H9 (cell line): ENCODE data around the gene CCT2. TPM values are rescaled to one million over a fixed set of nuclear protein-coding genes. Genes with fewer than 3 reads are reported as not detected.

Experiments
- DNase-seq: peaks from one replicate; pipeline ENCODE4 v3.0.0-alpha.2; 2017
- H2AFZ ChIP-seq: one replicate; pipeline ENCODE4 v1.6.1; 2013; ENCODE audit warnings: mild to moderate bottlenecking, low read length, control low read depth, moderate library complexity
- H2AK5ac ChIP-seq: 2 replicates; pipeline ENCODE4 v1.6.1; 2013; ENCODE audit warnings: low read length, control low read depth, mixed read lengths; ENCODE audit not compliant: insufficient read length
- H2BK120ac ChIP-seq: one replicate; pipeline ENCODE4 v1.6.1; 2013; ENCODE audit warnings: low read depth, mild to moderate bottlenecking, low read length, control low read depth, inconsistent platforms; ENCODE audit not compliant: poor library complexity, severe bottlenecking
- H2BK12ac ChIP-seq: 2 replicates; pipeline ENCODE4 v1.6.1; 2013; ENCODE audit warnings: low read length, control low read depth, mixed read lengths, low read depth; ENCODE audit not compliant: insufficient read length
- H2BK15ac ChIP-seq: 2 replicates; pipeline ENCODE4 v1.6.1; 2013; ENCODE audit warnings: low read depth, low read length, control low read depth
- H2BK20ac ChIP-seq: one replicate; pipeline ENCODE4 v1.6.1; 2013; ENCODE audit warnings: low read depth, mild to moderate bottlenecking, low read length, control low read depth, inconsistent platforms; ENCODE audit not compliant: poor library complexity, severe bottlenecking
- H2BK5ac ChIP-seq: 2 replicates; pipeline ENCODE4 v1.6.1; 2013; ENCODE audit warnings: low read length, control low read depth, mixed read lengths; ENCODE audit not compliant: insufficient read length
- H3K14ac ChIP-seq: 2 replicates; pipeline ENCODE4 v1.6.1; 2013; ENCODE audit warnings: low read length, control low read depth; ENCODE audit not compliant: insufficient read depth
- H3K18ac ChIP-seq: 2 replicates; pipeline ENCODE4 v1.6.1; 2013; ENCODE audit warnings: low read depth, mild to moderate bottlenecking, mixed read lengths, low read length, control low read depth; ENCODE audit not compliant: insufficient read length
- H3K23ac ChIP-seq: 2 replicates; pipeline ENCODE4 v1.6.1; 2013; ENCODE audit warnings: low read length, control low read depth, mixed read lengths, low read depth; ENCODE audit not compliant: insufficient read length
- H3K23me2 ChIP-seq: 2 replicates; pipeline ENCODE4 v1.6.1; 2013; ENCODE audit warnings: low read depth, mild to moderate bottlenecking, mixed read lengths, low read length, control low read depth; ENCODE audit not compliant: insufficient read length, poor library complexity, severe bottlenecking
- H3K27ac ChIP-seq: 2 replicates; pipeline ENCODE4 v1.5.1; 2013; ENCODE audit warnings: low read length, control low read depth, mixed read lengths, low read depth; ENCODE audit not compliant: insufficient read length
- H3K27me3 ChIP-seq: 2 replicates; pipeline ENCODE4 v1.6.1; 2013; ENCODE audit warnings: low read length, control low read depth, inconsistent platforms; ENCODE audit not compliant: insufficient read depth
- H3K4ac ChIP-seq: 2 replicates; pipeline ENCODE4 v1.6.1; 2013; ENCODE audit warnings: low read depth, mild to moderate bottlenecking, control low read depth, inconsistent platforms, low read length, moderate library complexity
- H3K4me1 ChIP-seq: 2 replicates; pipeline ENCODE4 v1.6.1; 2013; ENCODE audit warnings: low read length, control low read depth, inconsistent platforms; ENCODE audit not compliant: insufficient read depth
- H3K4me2 ChIP-seq: 2 replicates; pipeline ENCODE4 v1.6.1; 2013; ENCODE audit warnings: low read length, control low read depth, mixed read lengths; ENCODE audit not compliant: insufficient read length, insufficient read depth
- H3K56ac ChIP-seq: 2 replicates; pipeline ENCODE4 v1.6.1; 2013; ENCODE audit warnings: low read depth, mild to moderate bottlenecking, mixed read lengths, low read length, control low read depth; ENCODE audit not compliant: insufficient read length
- H3K79me1 ChIP-seq: 2 replicates; pipeline ENCODE4 v1.6.1; 2013; ENCODE audit warnings: low read depth, mild to moderate bottlenecking, moderate library complexity, low read length, control low read depth, inconsistent platforms; ENCODE audit not compliant: insufficient read depth, poor library complexity, severe bottlenecking
- H3K79me2 ChIP-seq: 2 replicates; pipeline ENCODE4 v1.6.1; 2013; ENCODE audit warnings: low read length, control low read depth, inconsistent platforms; ENCODE audit not compliant: insufficient read depth
- H3K9ac ChIP-seq: 2 replicates; pipeline ENCODE4 v1.6.1; 2013; ENCODE audit warnings: low read length, control low read depth, mixed read lengths; ENCODE audit not compliant: insufficient read length; ENCODE audit errors: extremely low read depth
- H3K9me3 ChIP-seq: one replicate; pipeline ENCODE4 v1.6.1; 2013; ENCODE audit warnings: low read depth, low read length, inconsistent platforms; ENCODE audit not compliant: control insufficient read depth
- H3T11ph ChIP-seq: one replicate; pipeline ENCODE4 v1.6.1; 2013; ENCODE audit warnings: mild to moderate bottlenecking, low read length, control low read depth, inconsistent platforms
- H4K20me1 ChIP-seq: one replicate; pipeline ENCODE4 v1.6.1; 2013; ENCODE audit not compliant: control insufficient read depth, insufficient read length, insufficient read depth
- H4K5ac ChIP-seq: 2 replicates; pipeline ENCODE4 v1.6.1; 2013; ENCODE audit warnings: low read depth, mild to moderate bottlenecking, mixed read lengths, low read length, control low read depth; ENCODE audit not compliant: insufficient read length
- H4K8ac ChIP-seq: replicated peaks from 2 replicates; pipeline ENCODE4 v1.6.1; 2013; ENCODE audit warnings: low read length, control low read depth, mixed read lengths, low read depth; ENCODE audit not compliant: insufficient read length
- H4K91ac ChIP-seq: 2 replicates; pipeline ENCODE4 v1.6.1; 2013; ENCODE audit warnings: low read depth, mild to moderate bottlenecking, moderate library complexity, mixed read lengths, low read length, control low read depth; ENCODE audit not compliant: insufficient read length
- H3K27ac Mint-ChIP-seq, 3 experiments: 2 replicates in 2 of 3; 3 replicates in 1 of 3; pipeline ENCODE4 v1.8.0; 2020 to 2021; ENCODE audit warnings: mixed read lengths in 3 of 3, mild to moderate bottlenecking in 1 of 3, moderate library complexity in 1 of 3
- H3K27me3 Mint-ChIP-seq: 2 replicates; pipeline ENCODE4 v1.8.0; 2021; ENCODE audit warnings: low read depth, mild to moderate bottlenecking, moderate library complexity, mixed read lengths
- H3K36me3 Mint-ChIP-seq, 3 experiments: 2 replicates in 2 of 3; 3 replicates in 1 of 3; pipeline ENCODE4 v1.8.0; 2020 to 2021; ENCODE audit warnings: low read depth in 3 of 3, mixed read lengths in 3 of 3; ENCODE audit not compliant: insufficient read depth in 1 of 3
- H3K4me1 Mint-ChIP-seq, 2 experiments: 2 replicates each; pipeline ENCODE4 v1.8.0; 2020; ENCODE audit warnings: mixed read lengths in 2 of 2
- H3K4me3 Mint-ChIP-seq, 2 experiments: 2 replicates in 1 of 2; 3 replicates in 1 of 2; pipeline ENCODE4 v1.8.0; 2020 to 2021; ENCODE audit warnings: mild to moderate bottlenecking in 2 of 2, mixed read lengths in 2 of 2, moderate library complexity in 1 of 2
- H3K9me3 Mint-ChIP-seq, 2 experiments: 2 replicates in 1 of 2; 3 replicates in 1 of 2; pipeline ENCODE4 v1.8.0; 2020; ENCODE audit warnings: mild to moderate bottlenecking in 2 of 2, mixed read lengths in 2 of 2, moderate library complexity in 1 of 2
- CTCF ChIP-seq: fragments of 200-600 bp; sonication (generic); conservative IDR thresholded peaks from 3 replicates; pipeline ENCODE4 v1.8.0; 2021; ENCODE audit warnings: antibody characterized with exemption, mild to moderate bottlenecking
- total RNA-seq: library from RNA; stranded (reverse); gene quantifications from 2 replicates; pipeline ENCODE4 v1.2.1, GENCODE V29; 2021

CCT2 gene
- total RNA-seq, 1 experiment from 2014 or later, result 405 TPM

GRCh38 chr12:69613351-69613750 lies 28.1 kb downstream of the CCT2 start:
- no peak overlapping the region for H3K27ac ChIP-seq
- no peaks in the 10 kb centered on the region for H3K79me1 ChIP-seq
- Mint-ChIP-seq H3K36me3 (no peaks in the 10 kb centered on the region), H3K27me3 (no peaks in the 10 kb centered on the region; the same call in 1 of the 2 replicates), H3K9me3 (no peaks in the 10 kb centered on the region), H3K4me1 (peaks cover 3% of the 10 kb centered on the region in 2 experiments; a peak in 2 of 4 replicates), H3K27ac (no peak overlapping the region), H3K4me3 (no peak overlapping the region)
- H3K56ac ChIP-seq, result no peak overlapping the region
- no peaks in the 10 kb centered on the region for H3K9me3 ChIP-seq
- no peak overlapping the region for H2BK20ac ChIP-seq
- H4K5ac ChIP-seq, result no peak overlapping the region
- no peak overlapping the region for H2BK5ac ChIP-seq
- no peaks in the 10 kb centered on the region for H3K27me3 ChIP-seq
- no peak overlapping the region for H3K4me2 ChIP-seq
- H3K79me2 ChIP-seq, result no peaks in the 10 kb centered on the region
- H3K4ac ChIP-seq, result no peak overlapping the region
- no peaks in the 10 kb centered on the region for H3K4me1 ChIP-seq
- no peak for TF ChIP-seq CTCF
- no peak overlapping the region for H2AK5ac ChIP-seq
- no peak overlapping the region for H2BK12ac ChIP-seq
- H3K14ac ChIP-seq, result no peak overlapping the region
- no peaks in the 10 kb centered on the region for H4K20me1 ChIP-seq
- no peak for DNase-seq
- H4K8ac ChIP-seq, result no peak overlapping the region
- H3K23ac ChIP-seq, result no peak overlapping the region
- no peak overlapping the region for H4K91ac ChIP-seq
- no peak overlapping the region for H3K18ac ChIP-seq
- H3K23me2 ChIP-seq, result no peaks in the 10 kb centered on the region
- H2BK15ac ChIP-seq, result no peak overlapping the region
- H2BK120ac ChIP-seq, result no peak overlapping the region
- no peak overlapping the region for H2AFZ ChIP-seq
- H3T11ph ChIP-seq, result no peak overlapping the region
- H3K9ac ChIP-seq, result no peak overlapping the region
